D721Med (cell line): ENCODE measurements around the gene MED16.

Experiments used
- DNase-seq: peaks from one replicate; pipeline ENCODE4 v3.0.0; 2011; ENCODE audit warnings: low spot score; ENCODE audit not compliant: insufficient read length
- FAIRE-seq: peaks from 2 replicates; lab custom pipeline; 2011; peaks lifted over from hg19 to GRCh38; lab: Jason Lieb, UNC
- CTCF ChIP-seq: IDR thresholded peaks from 2 replicates; pipeline ENCODE4 v1.5.1; 2012; ENCODE audit warnings: mild to moderate bottlenecking, control low read depth; ENCODE audit not compliant: insufficient read depth; ENCODE audit errors: missing control alignments

MED16 gene

GRCh38 chr19:913080-913748, 20.2 kb upstream of the MED16 start, which contains the start of gene R3HDM4:
TSS of gene R3HDM4 (minus strand) at chr19:913219. CDS start at chr19:913157, 62 bp downstream.
- no peak for FAIRE-seq
- DNase-seq, result peak; percentile 87
- TF ChIP-seq CTCF, result no peak

GRCh38 chr19:912181-913079, 19.4 kb upstream of the MED16 start:
- DNase-seq (no peak), FAIRE-seq (no peak)
- TF ChIP-seq CTCF, result no peak

DNA sequence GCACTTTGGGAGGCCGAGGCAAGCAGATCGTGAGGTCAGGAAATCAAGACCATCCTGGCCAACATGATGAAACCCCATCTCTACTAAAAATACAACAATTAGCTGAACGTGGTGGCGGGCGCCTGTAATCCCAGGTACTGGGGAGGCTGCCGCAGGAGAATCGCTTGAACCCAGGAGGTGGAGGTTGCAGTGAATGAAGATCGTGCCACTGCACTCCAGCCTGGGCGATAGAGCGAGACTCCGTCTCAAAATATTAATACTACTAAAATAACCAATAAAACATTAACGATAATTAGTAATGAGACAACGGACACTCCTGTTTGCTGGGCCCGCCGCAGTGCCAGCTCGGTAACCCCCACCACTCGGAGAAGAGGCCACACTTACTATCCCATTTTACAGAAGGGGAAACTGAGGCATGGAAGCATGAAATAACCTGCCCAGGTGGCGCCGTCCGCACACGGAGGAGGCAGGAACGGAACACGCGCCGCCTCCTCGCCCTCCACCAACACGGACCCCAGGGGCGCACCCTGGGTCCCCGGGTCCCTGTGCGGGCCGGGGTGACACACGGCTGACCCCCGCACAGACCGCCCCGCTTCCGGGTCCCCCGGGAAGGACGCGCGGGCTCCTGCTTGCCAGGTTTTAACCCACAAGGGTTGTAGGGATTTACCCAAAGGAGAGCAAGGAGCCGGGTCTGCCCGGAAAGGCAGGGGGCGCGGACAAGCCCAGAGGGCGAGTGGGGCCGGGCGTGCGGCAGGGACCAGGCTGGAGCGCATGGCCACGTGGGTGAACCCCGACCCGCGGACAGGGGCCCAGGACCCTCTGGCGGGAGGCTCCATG, 18.4 kb upstream of the MED16 start:
- DNase-seq (no peak), FAIRE-seq (no peak)
- no peak for TF ChIP-seq CTCF

- FAIRE-seq (no peak), DNase-seq (no peak)
- TF ChIP-seq CTCF, result no peak
Measured at GRCh38 chr19:907183-907853, 14.3 kb upstream of the MED16 start.

DNA sequence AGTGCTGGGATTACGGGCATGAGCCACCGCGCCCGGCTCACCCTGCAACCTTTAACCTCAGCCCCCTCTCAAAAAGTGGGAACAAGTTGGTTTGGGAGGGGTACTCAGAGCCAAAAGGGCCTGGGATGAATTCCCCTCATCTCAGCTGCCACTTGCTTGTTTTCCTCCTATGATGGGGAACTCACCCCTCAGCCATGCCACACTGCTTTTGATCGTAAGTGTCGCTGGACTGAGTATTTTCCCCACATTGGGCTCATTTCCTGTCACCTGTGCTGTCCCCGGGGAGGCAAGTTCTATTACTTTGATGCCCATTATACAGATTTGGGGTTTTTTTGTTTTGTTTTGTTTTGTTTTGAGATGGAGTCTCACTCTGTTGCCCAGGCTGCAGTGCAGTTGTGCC, 13.5 kb upstream of the MED16 start:
- no peak for TF ChIP-seq CTCF
- FAIRE-seq, result no peak

DNA sequence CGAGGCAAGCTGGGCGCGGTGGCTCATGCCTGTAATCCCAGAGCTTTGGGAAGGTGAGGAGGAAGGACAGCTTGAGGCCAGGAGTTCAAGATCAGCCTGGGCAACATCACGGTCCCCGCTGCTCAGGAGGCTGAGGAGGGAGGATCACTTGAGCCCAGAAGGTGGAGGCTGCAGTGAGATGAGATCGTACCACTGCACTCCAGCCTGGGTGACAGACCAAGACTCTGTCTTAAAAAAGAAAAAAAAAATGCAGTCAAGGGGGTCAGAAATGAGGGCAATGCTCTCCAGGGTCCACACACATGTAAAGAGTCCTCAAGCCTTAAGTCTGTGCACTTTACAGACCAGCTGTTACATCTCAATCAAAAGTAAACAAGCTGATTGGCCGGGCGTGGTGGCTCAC, 11.6 kb upstream of the MED16 start:
- TF ChIP-seq CTCF, result no peak
- DNase-seq (no peak), FAIRE-seq (no peak)

More for the DNA sequence above, 13.5 kb upstream of the MED16 start:
- no peak for DNase-seq
